ENCODE measurements around the gene IPO11.

The IPO11 gene

GRCh38 chr5:62572918-62573514 lies 160.5 kb downstream of the IPO11 start:
- no peak for DNase-seq
- Mint-ChIP-seq H3K36me3 (ENCODE audit: low read depth) (peaks cover 21% of the 10 kb centered on the region), H3K4me3 (no peak overlapping the region), H3K27me3 (ENCODE audit: low read depth, poor library complexity) (no peaks in the 10 kb centered on the region), H3K27ac (no peak overlapping the region), H3K4me1 (no peaks in the 10 kb centered on the region), H3K9me3 (peaks cover 14% of the 10 kb centered on the region)
- TF ChIP-seq, protein P1, sequence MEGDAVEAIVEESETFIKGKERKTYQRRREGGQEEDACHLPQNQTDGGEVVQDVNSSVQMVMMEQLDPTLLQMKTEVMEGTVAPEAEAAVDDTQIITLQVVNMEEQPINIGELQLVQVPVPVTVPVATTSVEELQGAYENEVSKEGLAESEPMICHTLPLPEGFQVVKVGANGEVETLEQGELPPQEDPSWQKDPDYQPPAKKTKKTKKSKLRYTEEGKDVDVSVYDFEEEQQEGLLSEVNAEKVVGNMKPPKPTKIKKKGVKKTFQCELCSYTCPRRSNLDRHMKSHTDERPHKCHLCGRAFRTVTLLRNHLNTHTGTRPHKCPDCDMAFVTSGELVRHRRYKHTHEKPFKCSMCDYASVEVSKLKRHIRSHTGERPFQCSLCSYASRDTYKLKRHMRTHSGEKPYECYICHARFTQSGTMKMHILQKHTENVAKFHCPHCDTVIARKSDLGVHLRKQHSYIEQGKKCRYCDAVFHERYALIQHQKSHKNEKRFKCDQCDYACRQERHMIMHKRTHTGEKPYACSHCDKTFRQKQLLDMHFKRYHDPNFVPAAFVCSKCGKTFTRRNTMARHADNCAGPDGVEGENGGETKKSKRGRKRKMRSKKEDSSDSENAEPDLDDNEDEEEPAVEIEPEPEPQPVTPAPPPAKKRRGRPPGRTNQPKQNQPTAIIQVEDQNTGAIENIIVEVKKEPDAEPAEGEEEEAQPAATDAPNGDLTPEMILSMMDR (IDR thresholded peaks at IDR 0.05) = no peak

- TF ChIP-seq, protein P1 (IDR thresholded peaks at IDR 0.05) = no peak
- H3K4me3 Mint-ChIP-seq = no peak overlapping the region
- H3K27ac Mint-ChIP-seq = no peak overlapping the region
- no peak for DNase-seq
- H3K9me3 Mint-ChIP-seq = no peaks in the 10 kb centered on the region
- H3K36me3 Mint-ChIP-seq (ENCODE audit: low read depth) = peaks cover 7% of the 10 kb centered on the region
- H3K4me1 Mint-ChIP-seq = peaks cover 6% of the 10 kb centered on the region
- no peaks in the 10 kb centered on the region for H3K27me3 Mint-ChIP-seq (ENCODE audit: low read depth, poor library complexity)
Observed at GRCh38 chr5:62574599-62574998, 162.0 kb downstream of the IPO11 start.

GRCh38 chr5:62575066-62575465 lies 162.5 kb downstream of the IPO11 start:
- DNase-seq = no peak
- H3K27ac Mint-ChIP-seq = no peak overlapping the region

GRCh38 chr5:62575489-62575888 lies 162.9 kb downstream of the IPO11 start:
- Mint-ChIP-seq H3K27me3 (ENCODE audit: low read depth, poor library complexity) (no peaks in the 10 kb centered on the region), H3K4me1 (peaks cover 6% of the 10 kb centered on the region), H3K4me3 (no peak overlapping the region), H3K27ac (no peak overlapping the region), H3K9me3 (no peaks in the 10 kb centered on the region), H3K36me3 (ENCODE audit: low read depth) (peaks cover 5% of the 10 kb centered on the region)
- DNase-seq = no peak
- TF ChIP-seq, protein P1 (IDR thresholded peaks at IDR 0.05) = no peak

More at GRCh38 chr5:62575066-62575465, 162.5 kb downstream of the IPO11 start:
- Mint-ChIP-seq H3K36me3 (ENCODE audit: low read depth) (peaks cover 7% of the 10 kb centered on the region), H3K27me3 (ENCODE audit: low read depth, poor library complexity) (no peaks in the 10 kb centered on the region), H3K4me3 (no peak overlapping the region), H3K9me3 (no peaks in the 10 kb centered on the region), H3K4me1 (peaks cover 6% of the 10 kb centered on the region)
- TF ChIP-seq, protein P1 (IDR thresholded peaks at IDR 0.05) = no peak

GRCh38 chr5:62576570-62577170 lies 164.1 kb downstream of the IPO11 start:
- Mint-ChIP-seq H3K9me3 (no peaks in the 10 kb centered on the region), H3K4me1 (peaks cover 6% of the 10 kb centered on the region), H3K27me3 (ENCODE audit: low read depth, poor library complexity) (no peaks in the 10 kb centered on the region), H3K27ac (peak overlapping the region; percentile 3), H3K36me3 (ENCODE audit: low read depth) (peaks cover 7% of the 10 kb centered on the region), H3K4me3 (no peak overlapping the region)
- DNase-seq = no peak
- TF ChIP-seq, protein P1 (IDR thresholded peaks at IDR 0.05) = no peak

- H3K9me3 Mint-ChIP-seq = no peaks in the 10 kb centered on the region
- TF ChIP-seq, protein P1 (IDR thresholded peaks at IDR 0.05) = no peak
- no peak overlapping the region for H3K27ac Mint-ChIP-seq
- no peaks in the 10 kb centered on the region for H3K27me3 Mint-ChIP-seq (ENCODE audit: low read depth, poor library complexity)
- peaks cover 7% of the 10 kb centered on the region for H3K36me3 Mint-ChIP-seq (ENCODE audit: low read depth)
- peaks cover 6% of the 10 kb centered on the region for H3K4me1 Mint-ChIP-seq
- no peak for DNase-seq
- H3K4me3 Mint-ChIP-seq = no peak overlapping the region
Observed at GRCh38 chr5:62577488-62577887, 164.9 kb downstream of the IPO11 start.

Measured in nephron progenitor cell (in vitro differentiated cells).